GM19372 (cell line): ENCODE measurements around the gene HNF1B.
"Not testable (repeated sequence)": the region's sequence is repeated elsewhere in the genome, so short reads cannot be mapped to it uniquely, and the experiment has no call there.

Source experiments
- ATAC-seq: cut with Tn5 transposase; IDR thresholded peaks from one replicate; pipeline ENCODE4 v1.9.1; 2021; ENCODE audit warnings: mild to moderate bottlenecking, low read depth, moderate library complexity; ENCODE audit not compliant: unreplicated experiment

HNF1B gene

GRCh38 chr17:37708008-37708615 lies 36.7 kb downstream of the HNF1B start:
- no peak for ATAC-seq

DNA sequence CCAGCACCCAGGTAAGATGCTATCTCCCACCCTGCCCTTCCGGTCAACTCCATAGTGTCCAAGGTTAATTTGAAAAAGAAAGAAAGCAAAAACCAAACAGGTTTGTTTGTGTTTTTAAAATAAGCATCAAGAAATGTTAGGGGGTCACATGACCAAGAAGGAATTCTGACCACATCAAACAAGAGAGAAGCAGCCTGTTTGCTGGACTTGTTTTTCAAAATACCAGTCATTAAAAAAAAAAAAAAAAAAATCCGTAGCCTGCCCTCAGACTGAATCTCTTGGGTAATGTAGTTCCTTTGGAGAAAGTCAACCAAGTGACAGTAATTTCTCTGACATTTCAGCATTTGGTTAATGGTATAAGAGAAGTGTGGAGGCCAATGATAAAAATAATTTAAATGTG lies 38.4 kb downstream of the HNF1B start:
- ATAC-seq = no peak

- no peak for ATAC-seq
These were observed 42.3 kb downstream of the HNF1B start for GRCh38 chr17:37702598-37702997.

DNA sequence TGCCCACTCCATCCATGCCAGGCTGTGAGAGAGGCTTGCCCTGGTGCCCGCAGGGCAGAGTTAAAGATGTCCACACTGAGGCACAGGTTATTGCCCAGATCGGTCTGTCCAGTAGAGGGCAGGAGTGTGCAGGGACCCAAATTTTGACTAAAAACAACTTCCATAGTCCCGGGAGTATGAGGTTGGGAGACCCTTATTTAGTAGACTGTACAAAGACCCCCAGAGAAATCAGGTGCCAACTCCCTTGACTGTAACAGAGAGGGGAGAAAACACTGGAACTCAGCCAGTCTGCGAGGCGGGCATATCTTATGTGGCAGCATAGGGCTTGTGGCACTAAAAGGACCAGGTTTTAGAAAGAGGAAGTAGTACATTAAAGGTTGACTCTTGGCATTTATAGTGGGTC lies 43.4 kb downstream of the HNF1B start:
- no peak for ATAC-seq

- ATAC-seq = no peak
These were observed 44.0 kb downstream of the HNF1B start for GRCh38 chr17:37700881-37701280.

- ATAC-seq = no peak
These were observed 45.4 kb downstream of the HNF1B start for GRCh38 chr17:37699285-37699973.

GRCh38 chr17:37698911-37699255 lies 46.0 kb downstream of the HNF1B start:
- ATAC-seq = no peak

GRCh38 chr17:37698132-37698910 lies 46.5 kb downstream of the HNF1B start:
- ATAC-seq = no peak

DNA sequence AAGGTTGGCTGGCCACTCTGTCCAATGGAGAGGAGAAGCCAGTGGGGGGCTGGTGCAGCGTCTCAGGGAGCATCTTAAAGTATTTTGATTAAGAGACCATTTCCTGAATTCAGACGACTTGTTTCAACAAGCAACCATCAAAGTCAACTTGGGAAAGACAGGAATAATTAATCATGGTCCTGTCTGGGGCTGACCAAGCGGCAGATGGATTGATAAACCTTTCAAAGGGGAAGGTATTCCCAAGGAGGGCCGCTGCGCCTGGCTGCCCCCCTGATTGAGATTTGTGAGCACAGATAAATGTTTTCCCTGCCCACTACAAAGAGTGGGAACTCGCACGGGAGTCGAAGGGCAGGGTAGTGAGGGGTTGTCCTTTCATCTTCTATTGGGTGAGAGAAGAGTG lies 47.5 kb downstream of the HNF1B start:
- ATAC-seq = no peak

DNA sequence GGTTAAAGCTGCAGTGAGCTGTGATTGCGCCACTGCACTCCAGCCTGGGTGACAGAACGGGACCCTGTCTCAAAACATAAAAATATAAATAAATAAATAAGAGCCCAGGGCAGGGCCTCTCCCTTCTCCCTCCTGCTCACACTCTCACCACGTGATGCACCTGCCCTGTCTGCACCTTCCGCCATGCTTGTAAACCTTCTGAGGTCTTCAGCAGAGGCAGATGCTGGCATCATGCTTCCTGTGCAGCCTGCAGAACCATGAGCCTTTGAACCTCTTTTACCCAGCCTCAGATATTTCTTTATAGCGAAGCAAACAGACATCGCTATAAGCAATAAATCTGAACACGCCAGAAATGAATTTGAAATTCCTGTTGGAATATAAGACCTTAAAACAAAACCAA lies 48.5 kb downstream of the HNF1B start:
- no peak for ATAC-seq

DNA sequence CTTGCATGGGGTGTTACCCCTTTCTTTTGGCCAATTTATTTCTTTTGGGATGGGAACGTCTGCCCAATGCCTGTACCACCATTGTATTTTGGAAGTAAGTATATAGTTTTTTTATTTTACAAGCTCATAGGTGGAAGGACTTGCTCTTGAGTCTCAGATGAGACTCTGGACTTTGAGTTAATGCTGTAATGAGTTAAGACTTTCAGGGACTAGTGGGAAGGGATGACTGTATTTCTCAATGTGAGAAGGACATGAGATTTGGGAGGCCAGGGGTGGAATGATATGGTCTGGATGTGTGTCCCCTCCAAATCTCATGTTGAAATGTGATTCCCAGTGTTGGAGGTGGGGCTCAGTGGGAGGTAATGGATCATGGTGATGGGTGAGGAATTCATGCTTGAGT lies 49.1 kb downstream of the HNF1B start:
- no peak for ATAC-seq

DNA sequence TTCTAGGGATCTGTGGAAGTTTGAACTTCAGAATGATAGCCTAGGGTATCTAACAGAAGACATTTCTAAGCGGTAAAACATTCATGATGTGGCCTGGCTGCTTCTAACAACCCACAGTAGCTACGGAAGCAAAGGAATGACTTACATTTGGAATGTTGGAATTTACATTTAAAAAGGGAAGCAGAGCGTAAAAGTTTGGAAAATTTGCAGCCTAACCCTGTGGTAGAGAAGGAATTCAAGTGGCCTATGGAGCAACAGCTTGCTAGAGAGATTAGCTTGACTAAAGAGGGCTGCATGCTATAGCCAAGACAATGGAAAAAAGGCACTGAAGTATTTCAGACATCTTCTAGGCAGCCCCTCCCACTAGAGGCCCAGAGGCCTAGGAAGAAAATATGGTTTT lies 50.1 kb downstream of the HNF1B start:
- ATAC-seq = no peak

- no peak for ATAC-seq
These were observed 51.5 kb downstream of the HNF1B start for GRCh38 chr17:37693328-37693727.

GRCh38 chr17:37691807-37692206 lies 53.1 kb downstream of the HNF1B start:
- no peak for ATAC-seq

DNA sequence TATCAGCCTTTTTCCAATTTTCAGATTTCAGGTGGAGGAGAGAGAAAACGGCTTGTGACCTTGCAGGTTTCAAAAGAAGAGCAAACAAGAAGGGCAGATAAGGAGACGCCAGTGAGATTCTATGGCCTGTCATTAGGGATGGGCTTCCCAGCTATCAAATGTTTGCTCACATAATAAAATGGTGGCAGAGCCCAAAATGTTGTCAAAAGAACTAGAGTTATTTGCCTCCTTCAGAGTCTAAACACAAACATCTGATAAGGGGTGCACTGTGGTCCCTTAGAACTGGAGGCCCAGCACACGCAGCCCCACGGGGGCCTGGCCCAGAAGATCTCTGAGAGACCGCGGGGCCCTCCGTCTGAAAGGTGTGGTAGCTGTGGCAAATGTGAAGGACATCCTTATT lies 55.5 kb downstream of the HNF1B start:
- no peak for ATAC-seq

- ATAC-seq = no peak
These were observed 61.3 kb downstream of the HNF1B start for GRCh38 chr17:37683454-37683984.

DNA sequence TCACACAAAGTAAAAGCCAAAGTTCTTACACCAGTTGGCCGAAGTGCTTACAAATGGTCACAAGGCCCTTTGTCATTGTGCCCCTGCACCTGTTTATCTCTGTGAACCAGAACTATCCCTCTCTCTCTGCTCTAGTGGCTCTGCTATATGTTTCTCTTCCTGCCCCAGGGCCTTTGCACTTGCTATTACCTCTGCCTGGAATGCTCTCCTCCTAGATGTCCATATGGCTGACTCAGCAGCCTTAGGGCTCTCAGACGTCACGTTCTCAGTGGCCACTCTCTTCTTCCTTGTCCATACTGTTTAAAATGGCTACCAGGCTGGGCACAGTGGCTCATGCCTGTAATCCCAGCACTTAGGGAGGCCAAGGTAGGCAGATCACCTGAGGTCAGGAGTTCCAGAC lies 62.9 kb downstream of the HNF1B start:
- no peak for ATAC-seq

- ATAC-seq = not testable (repeated sequence)
These were observed 64.9 kb downstream of the HNF1B start for GRCh38 chr17:37679995-37680394.

DNA sequence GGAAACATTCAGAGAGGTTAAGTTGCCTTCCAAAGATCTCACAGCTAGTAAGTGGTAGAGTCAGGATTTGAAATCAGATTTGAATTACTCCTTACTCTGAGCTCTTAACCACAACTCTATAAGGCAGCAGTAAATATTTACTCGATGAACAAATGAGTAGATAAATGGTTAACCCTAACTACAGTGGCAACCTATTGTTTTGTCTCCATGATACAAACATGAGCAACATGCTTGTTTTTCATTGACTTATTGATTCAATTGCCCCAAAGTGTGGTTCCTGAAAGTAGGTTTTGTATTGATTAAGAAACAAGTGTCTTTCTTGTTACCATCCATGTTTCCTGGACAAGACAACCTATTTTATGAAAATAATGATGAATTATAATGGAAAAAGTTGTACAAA lies 66.8 kb downstream of the HNF1B start:
- no peak for ATAC-seq

- ATAC-seq = no peak
These were observed 67.8 kb downstream of the HNF1B start for GRCh38 chr17:37677021-37677420.

GRCh38 chr17:37676115-37676925 lies 68.5 kb downstream of the HNF1B start:
- no peak for ATAC-seq
